Measurements from ENCODE around the gene ZNF836. TPM values are rescaled to one million over a fixed set of nuclear protein-coding genes. Genes with fewer than 3 reads are reported as not detected.

Gene ZNF836
- total RNA-seq, 1 donor from 2014 or later = 7.5 TPM

DNA sequence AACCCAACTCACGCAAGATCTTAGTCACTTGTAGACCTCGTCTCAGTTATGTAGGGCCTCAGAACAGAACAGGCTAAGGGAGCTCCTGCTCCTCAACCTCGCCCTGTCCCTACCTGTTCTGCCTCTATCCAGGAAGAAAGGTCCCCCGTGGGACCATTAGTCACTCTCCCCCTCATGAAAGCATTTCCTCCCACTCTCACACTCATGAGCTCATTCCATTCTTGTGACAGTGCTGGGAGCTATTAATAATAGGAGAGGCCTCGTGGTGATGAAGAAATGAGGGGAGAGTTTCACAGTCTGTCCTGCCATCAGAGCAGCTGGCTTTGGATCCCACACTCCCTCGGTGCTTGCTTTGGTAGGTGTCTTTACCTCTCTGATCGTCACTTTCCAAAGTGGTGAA is 28.6 kb upstream of the ZNF836 start:
- no peak for TF ChIP-seq EZH2 (IDR thresholded peaks at IDR 0.05; ENCODE audit: insufficient read depth, low read length)
- TF ChIP-seq, protein P1, sequence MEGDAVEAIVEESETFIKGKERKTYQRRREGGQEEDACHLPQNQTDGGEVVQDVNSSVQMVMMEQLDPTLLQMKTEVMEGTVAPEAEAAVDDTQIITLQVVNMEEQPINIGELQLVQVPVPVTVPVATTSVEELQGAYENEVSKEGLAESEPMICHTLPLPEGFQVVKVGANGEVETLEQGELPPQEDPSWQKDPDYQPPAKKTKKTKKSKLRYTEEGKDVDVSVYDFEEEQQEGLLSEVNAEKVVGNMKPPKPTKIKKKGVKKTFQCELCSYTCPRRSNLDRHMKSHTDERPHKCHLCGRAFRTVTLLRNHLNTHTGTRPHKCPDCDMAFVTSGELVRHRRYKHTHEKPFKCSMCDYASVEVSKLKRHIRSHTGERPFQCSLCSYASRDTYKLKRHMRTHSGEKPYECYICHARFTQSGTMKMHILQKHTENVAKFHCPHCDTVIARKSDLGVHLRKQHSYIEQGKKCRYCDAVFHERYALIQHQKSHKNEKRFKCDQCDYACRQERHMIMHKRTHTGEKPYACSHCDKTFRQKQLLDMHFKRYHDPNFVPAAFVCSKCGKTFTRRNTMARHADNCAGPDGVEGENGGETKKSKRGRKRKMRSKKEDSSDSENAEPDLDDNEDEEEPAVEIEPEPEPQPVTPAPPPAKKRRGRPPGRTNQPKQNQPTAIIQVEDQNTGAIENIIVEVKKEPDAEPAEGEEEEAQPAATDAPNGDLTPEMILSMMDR (IDR thresholded peaks at IDR 0.05; ENCODE audit: insufficient read depth, low read depth, low read length) = no peak
- Histone ChIP-seq H3K27ac (ENCODE audit: low read depth, low read length) (peak overlapping the region; percentile 69), H3K9ac (ENCODE audit: low read length) (peak overlapping the region; percentile 17), H3K9me3 (ENCODE audit: insufficient read depth, low read depth, low read length) (no peaks in the 10 kb centered on the region), H3K36me3 (ENCODE audit: insufficient read depth, low read length) (peaks cover 44% of the 10 kb centered on the region), H3K4me1 (ENCODE audit: insufficient read depth, low read length) (peaks cover 11% of the 10 kb centered on the region), H3K4me3 (ENCODE audit: insufficient read depth, low read depth, low read length) (no peak overlapping the region), H2AFZ (ENCODE audit: low read depth, low read length) (no peak overlapping the region), H3K79me2 (ENCODE audit: insufficient read depth, low read length) (peaks cover 96% of the 10 kb centered on the region), H4K20me1 (ENCODE audit: insufficient read depth, low read length) (peaks cover 96% of the 10 kb centered on the region), H3K27me3 (ENCODE audit: insufficient read depth, low read length) (no peaks in the 10 kb centered on the region), H3K4me2 (ENCODE audit: low read length) (peak overlapping the region; percentile 19)
- peaks cover 33% of the 10 kb centered on the region for H3K36me3 Mint-ChIP-seq (ENCODE audit: low read depth, unreplicated experiment)
- DNase-seq (ENCODE audit: low read depth) (peak; percentile 68), FAIRE-seq (peak; percentile 54)
- H3K27me3 Mint-ChIP-seq (ENCODE audit: low read depth, unreplicated experiment) = no peaks in the 10 kb centered on the region
- H3K9me3 Mint-ChIP-seq (ENCODE audit: unreplicated experiment) = no peaks in the 10 kb centered on the region
- H3K4me1 Mint-ChIP-seq (ENCODE audit: low read depth, unreplicated experiment) = peaks cover 16% of the 10 kb centered on the region
- peak overlapping the region; percentile 86 for H3K27ac Mint-ChIP-seq (ENCODE audit: unreplicated experiment)
- H3K4me3 Mint-ChIP-seq (ENCODE audit: unreplicated experiment) = peak overlapping the region; percentile 58

DNA sequence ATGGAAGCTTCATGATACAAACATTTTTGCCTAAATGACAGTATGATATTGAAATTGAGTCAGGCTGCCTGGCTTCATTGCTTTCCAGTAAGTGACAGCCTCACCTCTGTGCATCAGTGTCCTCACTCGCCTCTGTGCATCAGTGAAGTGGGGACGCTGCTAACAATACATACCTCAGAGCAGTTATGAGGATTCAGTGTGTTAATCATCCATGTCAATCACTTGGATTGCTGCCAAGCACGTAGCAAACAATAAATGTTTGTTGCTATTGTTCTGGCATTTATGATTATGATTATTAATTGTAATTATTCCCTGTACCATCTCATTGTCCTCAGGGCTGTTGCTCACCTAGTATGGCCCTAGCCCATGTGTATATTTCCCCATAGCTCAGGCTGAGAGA is 27.3 kb upstream of the ZNF836 start:
- no peak overlapping the region for H3K4me3 ChIP-seq (ENCODE audit: insufficient read depth, low read depth, low read length)
- Mint-ChIP-seq H3K4me3 (ENCODE audit: unreplicated experiment) (no peak overlapping the region), H3K36me3 (ENCODE audit: low read depth, unreplicated experiment) (peaks cover 24% of the 10 kb centered on the region), H3K4me1 (ENCODE audit: low read depth, unreplicated experiment) (peaks cover 18% of the 10 kb centered on the region), H3K27me3 (ENCODE audit: low read depth, unreplicated experiment) (no peaks in the 10 kb centered on the region), H3K27ac (ENCODE audit: unreplicated experiment) (no peak overlapping the region), H3K9me3 (ENCODE audit: unreplicated experiment) (peaks cover 1% of the 10 kb centered on the region)
- no peak overlapping the region for H3K4me2 ChIP-seq (ENCODE audit: low read length)
- H4K20me1 ChIP-seq (ENCODE audit: insufficient read depth, low read length) = peaks cover 96% of the 10 kb centered on the region
- DNase-seq (ENCODE audit: low read depth) (no peak), FAIRE-seq (no peak)
- no peak overlapping the region for H3K9ac ChIP-seq (ENCODE audit: low read length)
- H3K4me1 ChIP-seq (ENCODE audit: insufficient read depth, low read length) = peaks cover 11% of the 10 kb centered on the region
- no peaks in the 10 kb centered on the region for H3K27me3 ChIP-seq (ENCODE audit: insufficient read depth, low read length)
- H3K36me3 ChIP-seq (ENCODE audit: insufficient read depth, low read length) = peaks cover 40% of the 10 kb centered on the region
- H3K9me3 ChIP-seq (ENCODE audit: insufficient read depth, low read depth, low read length) = no peaks in the 10 kb centered on the region
- no peak for TF ChIP-seq EZH2 (IDR thresholded peaks at IDR 0.05; ENCODE audit: insufficient read depth, low read length)
- TF ChIP-seq, protein P1 (IDR thresholded peaks at IDR 0.05; ENCODE audit: insufficient read depth, low read depth, low read length) = no peak
- no peak overlapping the region for H3K27ac ChIP-seq (ENCODE audit: low read depth, low read length)
- no peak overlapping the region for H2AFZ ChIP-seq (ENCODE audit: low read depth, low read length)
- peaks cover 97% of the 10 kb centered on the region for H3K79me2 ChIP-seq (ENCODE audit: insufficient read depth, low read length)

DNA sequence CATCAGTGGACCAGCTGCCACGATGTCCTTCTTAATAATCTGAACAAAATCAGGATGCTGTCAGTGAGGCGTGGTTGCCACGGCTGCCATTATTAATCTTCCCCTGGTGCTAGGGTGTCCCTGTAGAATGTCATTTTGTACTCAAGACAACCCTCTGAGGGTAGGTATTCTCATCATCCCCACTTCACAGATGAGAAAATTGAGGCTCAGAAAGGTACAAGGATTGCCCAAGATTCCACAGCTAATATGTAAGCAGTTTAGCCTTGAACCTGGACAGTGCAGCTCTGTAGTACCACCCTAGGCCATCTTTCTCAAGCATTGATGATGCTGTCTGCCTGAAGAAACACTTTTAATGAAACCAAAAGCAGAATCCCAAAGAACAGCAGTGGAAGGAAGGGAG is 26.5 kb upstream of the ZNF836 start:
- Mint-ChIP-seq H3K4me1 (ENCODE audit: low read depth, unreplicated experiment) (peaks cover 20% of the 10 kb centered on the region), H3K4me3 (ENCODE audit: unreplicated experiment) (no peak overlapping the region), H3K36me3 (ENCODE audit: low read depth, unreplicated experiment) (peaks cover 21% of the 10 kb centered on the region), H3K27ac (ENCODE audit: unreplicated experiment) (no peak overlapping the region), H3K9me3 (ENCODE audit: unreplicated experiment) (peaks cover 1% of the 10 kb centered on the region), H3K27me3 (ENCODE audit: low read depth, unreplicated experiment) (no peaks in the 10 kb centered on the region)
- peaks cover 38% of the 10 kb centered on the region for H3K36me3 ChIP-seq (ENCODE audit: insufficient read depth, low read length)
- no peak overlapping the region for H2AFZ ChIP-seq (ENCODE audit: low read depth, low read length)
- H4K20me1 ChIP-seq (ENCODE audit: insufficient read depth, low read length) = peaks cover 96% of the 10 kb centered on the region
- no peak overlapping the region for H3K4me2 ChIP-seq (ENCODE audit: low read length)
- FAIRE-seq = no peak
- H3K9ac ChIP-seq (ENCODE audit: low read length) = no peak overlapping the region
- peaks cover 97% of the 10 kb centered on the region for H3K79me2 ChIP-seq (ENCODE audit: insufficient read depth, low read length)
- DNase-seq (ENCODE audit: low read depth) = no peak
- peaks cover 11% of the 10 kb centered on the region for H3K4me1 ChIP-seq (ENCODE audit: insufficient read depth, low read length)
- no peak overlapping the region for H3K27ac ChIP-seq (ENCODE audit: low read depth, low read length)
- no peaks in the 10 kb centered on the region for H3K27me3 ChIP-seq (ENCODE audit: insufficient read depth, low read length)
- TF ChIP-seq, protein P1 (IDR thresholded peaks at IDR 0.05; ENCODE audit: insufficient read depth, low read depth, low read length) = no peak
- TF ChIP-seq EZH2 (IDR thresholded peaks at IDR 0.05; ENCODE audit: insufficient read depth, low read length) = no peak
- H3K9me3 ChIP-seq (ENCODE audit: insufficient read depth, low read depth, low read length) = no peaks in the 10 kb centered on the region
- H3K4me3 ChIP-seq (ENCODE audit: insufficient read depth, low read depth, low read length) = no peak overlapping the region
